ENCODE results near the gene AKT1S1.

The AKT1S1 gene

DNA sequence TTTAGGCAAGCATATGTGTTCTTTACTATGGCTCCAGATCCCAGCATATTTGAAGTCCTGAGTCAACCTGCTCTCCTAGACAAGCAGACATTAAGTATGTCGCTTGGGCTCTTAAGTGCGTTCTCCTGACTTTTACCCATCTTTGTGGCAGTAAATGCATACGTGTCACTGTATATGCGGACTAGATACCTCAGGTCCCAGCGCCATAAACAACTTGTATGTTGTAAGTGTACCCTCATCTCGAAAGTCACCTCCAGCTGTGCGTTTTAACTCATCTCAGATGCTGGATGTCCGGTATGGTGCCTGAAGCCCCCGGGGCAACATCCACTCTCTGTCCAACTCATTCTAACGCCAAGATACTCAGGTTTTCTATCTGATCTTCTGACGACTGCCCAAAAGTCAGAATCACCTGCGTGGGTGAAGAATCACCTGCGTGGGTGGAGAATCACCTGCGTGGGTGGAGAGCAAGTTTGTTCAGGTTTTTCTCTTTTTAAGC, 24.5 kb downstream of the AKT1S1 start:
- DNase-seq, result no peak

DNA sequence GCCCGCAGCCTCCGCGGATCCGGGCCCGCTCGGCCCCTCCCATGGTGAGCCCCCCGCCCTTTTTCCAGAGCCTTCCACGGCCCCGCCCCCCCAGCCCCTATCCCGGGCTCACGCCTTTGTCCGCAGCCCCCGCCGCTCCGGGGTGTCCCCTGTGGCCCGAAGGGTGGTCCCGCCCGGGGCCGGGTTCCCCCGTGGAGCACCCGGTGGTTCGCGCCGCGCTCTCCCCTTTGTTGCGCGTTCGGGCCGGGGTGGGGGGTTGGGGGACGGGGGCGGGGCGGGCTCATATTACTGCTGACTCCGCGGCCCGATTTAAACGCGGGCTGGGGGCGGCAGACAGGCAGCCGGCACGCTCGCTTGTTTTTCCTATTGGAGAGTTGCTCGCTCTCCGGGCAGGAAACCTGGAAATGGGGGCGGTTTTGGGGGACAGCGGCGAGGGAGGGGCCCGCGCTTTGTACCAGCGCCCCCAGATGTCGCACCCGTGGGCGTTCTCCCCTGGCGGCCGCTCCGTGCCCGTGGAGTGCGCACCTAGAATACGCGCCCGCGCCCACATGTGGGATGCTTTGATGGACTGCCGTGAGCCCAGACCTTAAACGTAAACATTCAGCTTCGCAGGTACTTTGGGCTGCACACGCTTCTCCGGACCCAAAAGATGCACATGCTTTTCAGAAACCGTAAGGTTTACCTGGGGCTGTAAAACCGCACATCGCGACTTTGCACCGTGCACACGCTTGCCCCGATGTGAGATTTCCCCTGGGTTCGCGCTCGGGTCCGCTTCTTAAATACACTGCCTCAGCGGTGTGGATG, 25.5 kb downstream of the AKT1S1 start:
- peak; percentile 73 for DNase-seq

DNA sequence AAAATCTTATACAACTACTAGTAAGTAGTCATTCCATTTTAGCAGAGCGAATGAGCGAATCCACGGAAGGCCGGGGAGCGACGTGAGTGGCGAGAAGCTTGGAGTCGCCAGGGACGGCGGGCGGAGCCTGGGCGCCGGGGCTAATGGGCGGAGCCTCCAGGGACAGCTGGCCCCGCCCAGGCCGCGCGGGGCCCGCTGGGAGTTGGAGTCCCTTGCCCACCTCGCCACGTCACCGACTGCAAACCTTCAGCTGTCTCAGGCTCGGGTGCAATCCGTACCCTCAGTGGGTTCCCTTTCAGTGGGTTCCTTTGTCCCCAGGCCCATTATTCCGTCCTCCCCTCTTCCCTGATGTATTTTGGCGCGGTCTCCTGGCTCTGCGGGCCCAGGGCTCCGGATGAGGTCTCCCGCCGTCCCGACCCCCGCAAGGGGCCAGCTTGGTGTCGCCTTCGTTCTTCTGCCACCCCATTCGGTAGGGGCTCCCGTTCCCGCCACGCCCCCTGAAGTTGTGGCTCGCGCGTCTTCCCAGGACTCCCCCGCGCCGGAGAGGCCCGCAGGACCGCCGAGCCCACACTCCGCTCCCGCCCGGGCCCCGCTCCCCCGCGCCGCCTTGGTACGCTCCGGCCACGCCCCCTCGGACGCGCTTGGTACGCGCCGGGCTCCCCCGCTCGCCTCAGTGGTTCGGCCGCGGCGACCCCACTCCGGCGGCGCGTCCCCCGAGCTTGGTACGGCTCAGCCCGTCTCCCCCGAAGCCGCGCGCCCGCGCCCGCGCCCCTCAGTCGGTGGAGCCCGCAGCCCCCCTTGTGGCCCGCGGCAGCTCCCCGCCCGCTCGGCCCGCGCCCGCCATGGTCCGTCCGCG, 26.4 kb downstream of the AKT1S1 start, which contains the start of gene PTOV1:
Gene PTOV1 (plus strand): TSS at position 673 of the 856 bp plus-strand sequence.
- DNase-seq, result peak; percentile 95

DNA sequence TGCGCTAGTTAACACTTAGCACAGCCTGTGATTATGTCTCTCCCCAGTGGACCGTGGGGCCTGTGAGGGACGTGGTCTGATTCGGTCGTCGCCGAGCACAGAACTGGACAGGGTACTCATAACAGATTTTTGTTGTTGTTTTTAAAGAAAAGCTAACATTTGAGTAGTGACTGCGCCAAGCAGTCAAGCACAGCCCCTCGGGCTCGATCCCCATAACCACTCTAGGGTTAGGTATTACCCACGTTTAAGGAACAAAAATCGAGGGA, 27.0 kb downstream of the AKT1S1 start:
- DNase-seq, result no peak

DNA sequence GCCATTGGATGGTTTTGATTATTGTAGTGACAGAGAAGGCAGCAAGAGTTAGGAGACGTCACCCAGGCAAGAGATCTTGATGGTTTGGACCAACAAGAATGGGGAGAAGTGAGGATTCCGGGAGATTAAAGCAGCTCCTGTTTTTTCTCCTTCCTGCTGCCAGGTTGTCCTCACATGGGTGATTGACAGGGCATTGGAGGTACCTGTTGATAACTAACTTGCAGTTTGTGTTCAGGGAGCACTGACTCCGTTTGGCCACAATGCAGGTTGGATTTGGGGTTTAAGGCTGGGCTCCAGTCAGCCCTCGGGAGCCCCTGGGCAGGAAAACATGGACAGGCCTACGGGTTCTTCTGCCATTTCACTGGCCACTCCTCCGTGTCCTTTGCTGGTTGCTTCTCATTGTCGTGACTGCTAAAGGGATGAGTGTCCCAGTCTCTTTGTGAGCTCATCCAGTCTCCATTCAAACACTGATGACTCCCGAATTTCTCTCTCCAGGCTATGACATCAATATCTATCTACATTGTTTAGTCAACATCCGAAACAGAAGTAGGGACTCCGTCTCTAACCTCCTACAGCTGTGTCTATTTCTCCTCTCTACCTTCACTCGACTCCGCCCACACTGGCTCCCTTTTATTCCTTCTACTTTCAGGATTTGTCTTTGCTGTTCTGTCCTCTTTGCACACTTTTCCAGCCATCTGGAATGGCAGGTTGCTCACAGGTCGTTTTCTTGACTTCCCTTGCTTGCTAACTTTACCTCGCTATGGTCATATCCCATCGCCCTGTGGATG, 27.5 kb downstream of the AKT1S1 start:
- no peak for DNase-seq

DNA sequence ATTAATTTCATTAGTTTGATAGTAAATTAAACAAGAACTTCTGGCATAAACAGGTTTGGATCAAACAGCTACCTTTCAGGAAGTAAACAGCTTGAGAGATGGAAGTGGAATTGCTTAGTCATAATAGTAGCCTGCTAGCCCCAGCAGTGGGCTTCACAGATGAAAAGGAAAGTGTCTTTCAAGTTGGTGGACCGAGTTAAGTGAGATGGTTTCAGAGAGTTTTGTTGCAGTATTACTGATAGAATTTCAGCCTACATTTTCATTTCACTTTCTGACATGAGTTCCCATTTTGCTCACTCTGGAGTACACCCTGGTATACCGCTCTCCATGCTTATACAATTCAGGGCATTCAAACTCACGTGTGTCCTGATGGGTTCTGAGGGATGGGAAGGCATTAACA, 28.2 kb downstream of the AKT1S1 start:
- DNase-seq, result no peak

DNA sequence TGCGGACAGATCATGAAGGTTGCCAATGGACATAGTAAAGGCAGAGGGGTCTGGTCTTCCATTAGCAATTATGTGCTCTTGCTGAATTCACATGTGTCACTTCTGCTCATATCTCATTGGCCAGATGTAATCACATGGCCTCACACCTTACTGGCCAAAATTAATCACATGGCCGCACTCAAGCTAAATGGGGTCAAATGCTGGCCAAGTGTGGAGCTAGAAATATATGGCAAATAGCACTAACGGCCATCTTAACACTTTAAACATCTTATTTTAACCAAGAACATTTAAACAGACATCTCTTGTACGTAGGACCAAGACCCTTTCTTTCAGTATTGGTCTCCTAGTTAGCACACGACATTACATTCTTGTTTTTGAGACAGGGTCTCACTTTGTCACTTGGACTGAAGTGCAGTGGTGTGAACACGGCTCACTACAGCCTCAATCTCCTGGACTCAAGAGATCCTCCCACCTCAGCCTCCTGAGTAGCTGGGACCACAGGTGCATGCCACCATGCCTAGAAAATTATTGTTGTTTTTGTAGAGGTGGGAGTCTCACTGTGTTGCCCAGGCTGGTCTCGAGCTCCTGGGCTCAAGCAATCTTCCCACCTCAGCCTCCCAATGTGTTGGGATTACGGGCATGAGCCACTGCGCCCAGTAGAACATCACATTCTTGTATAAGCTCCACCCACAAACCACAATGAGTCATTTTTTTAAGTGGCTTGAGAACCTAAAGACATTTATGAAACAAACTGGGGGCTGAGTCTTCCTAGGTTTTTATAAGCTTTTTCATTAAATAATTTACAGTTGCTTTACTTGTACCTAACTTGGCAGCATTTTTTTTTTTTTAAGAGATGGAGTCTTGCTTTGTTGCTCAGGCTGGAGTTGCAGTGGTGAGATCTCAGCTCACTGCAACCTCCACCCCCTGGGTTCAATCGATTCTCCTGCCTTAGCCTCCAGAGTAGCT, 29.1 kb downstream of the AKT1S1 start:
- DNase-seq, result no peak

DNA sequence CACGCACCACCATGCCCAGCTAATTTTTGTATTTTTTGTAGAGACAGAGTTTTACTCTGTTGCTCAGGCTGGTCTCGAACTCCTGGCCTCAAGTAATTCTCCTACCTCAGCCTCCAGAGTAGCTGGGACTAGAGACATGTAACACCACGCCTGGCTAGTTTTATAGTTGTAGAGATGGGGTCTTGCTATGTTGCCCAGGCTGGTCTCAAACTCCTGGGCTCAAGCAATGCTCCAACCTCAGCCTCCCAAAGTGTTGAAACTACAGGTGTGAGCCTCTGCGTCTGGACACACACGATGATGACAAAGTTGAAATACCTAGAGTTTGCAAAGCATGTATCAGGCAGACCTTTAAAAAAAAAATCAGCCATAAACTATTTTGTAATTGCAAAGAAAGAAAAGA, 30.7 kb downstream of the AKT1S1 start:
- no peak for DNase-seq

DNA sequence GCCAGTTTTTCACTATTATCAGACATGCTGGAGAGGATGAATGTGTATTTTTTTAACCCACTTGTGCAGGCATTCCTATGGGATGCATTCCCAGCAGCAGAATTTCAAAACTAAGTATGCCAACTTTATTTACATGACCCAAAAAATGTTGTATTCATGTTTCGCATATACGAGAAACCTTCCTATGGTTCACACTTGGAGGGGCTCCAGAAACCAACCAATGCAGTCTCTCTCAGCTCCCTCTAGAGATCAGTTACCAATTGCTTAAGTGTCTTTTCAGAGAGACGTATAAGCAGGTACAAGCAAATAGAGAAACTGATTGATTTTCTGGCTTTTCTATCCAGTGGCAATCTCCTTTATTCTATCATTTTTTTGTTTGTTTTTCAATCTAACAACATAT, 31.7 kb downstream of the AKT1S1 start:
- no peak for DNase-seq

DNA sequence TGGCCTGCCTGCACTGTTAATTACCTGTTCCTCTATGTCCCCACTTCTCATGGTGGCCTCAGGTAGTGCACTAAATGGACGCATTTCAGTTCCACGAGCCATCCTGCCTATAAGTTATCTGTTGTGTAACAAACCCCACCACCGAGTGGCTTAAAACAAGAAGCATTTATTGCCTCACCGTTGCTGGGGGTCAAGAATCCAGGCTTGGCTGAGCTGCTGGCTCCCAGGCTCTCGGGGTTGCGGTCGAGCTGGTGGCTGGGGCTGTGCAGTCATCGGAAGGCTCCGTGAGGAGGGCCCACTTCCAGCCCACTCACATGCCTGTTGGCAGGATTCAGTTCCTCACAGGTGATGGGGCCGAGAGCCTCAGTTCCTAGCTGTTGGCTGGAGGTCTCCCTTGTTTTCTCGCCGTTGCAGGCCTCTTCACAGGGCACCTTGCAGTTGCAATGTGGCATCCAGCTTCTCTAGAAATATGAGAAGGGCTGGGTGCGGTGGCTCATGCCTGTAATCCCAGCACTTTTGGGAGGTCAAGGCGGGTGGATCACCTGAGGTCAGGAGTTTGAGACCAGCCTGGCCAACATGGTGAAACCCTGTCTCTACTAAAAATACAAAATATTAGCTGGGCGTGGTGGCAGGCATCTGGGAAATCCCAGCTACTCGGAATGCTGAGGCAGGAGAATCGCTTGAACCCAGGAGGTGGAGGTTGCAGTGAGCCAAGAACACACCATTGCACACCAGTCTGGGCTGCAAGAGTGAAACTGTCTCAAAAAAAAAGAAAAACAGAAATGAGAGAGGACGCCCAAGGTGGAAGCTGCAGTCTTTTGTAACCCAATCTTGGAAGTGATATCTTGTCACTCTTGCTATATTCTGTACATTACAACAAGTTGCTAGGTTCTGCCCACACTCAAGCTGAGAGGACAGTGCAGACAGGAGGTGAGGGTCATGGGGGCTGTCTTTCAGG, 32.7 kb downstream of the AKT1S1 start:
- DNase-seq, result peak; percentile 57

DNA sequence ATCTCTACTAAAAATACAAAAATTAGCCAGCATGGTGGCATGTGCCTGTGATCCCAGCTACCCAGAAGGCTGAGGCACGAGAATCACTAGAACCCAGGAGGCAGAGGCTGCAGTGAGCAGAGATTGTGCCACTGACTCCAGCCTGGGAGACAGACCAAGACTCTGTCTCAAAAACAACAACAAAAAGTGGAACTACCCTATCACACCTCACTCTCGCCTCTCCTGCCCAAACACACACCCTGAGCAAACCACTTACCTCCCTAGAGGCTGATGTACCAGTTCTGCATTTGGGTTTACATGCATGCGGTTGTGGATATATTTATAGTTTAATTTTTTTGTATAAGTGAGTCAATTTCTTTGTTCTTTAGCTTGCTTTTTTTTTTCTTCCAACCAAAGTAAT, 33.9 kb downstream of the AKT1S1 start:
- no peak for DNase-seq

DNA sequence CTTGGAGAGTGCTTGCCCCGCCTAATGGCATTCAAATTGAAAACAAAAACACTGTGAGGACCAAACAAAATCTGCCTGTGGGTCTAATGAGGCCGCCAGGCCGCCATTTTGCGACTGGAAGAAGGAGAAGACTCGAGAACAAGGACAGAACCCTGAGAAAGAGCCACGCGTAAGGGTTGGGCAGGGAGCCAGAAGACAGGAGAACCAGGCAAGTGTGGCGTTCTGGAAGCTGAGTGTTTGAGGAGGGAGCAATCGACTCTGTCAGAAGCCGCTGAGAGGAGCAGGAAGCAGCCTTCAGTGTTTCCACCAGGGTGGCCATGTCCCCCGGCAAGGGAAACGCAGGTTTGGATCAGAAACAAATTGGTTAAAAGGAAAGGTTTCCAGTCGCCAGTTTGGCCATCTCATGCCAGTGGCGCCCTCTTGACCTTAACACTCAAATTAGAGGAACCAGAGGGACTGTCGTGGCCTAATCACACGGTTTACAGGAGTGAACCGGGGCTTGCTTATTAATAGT, 36.4 kb downstream of the AKT1S1 start:
- no peak for DNase-seq

DNA sequence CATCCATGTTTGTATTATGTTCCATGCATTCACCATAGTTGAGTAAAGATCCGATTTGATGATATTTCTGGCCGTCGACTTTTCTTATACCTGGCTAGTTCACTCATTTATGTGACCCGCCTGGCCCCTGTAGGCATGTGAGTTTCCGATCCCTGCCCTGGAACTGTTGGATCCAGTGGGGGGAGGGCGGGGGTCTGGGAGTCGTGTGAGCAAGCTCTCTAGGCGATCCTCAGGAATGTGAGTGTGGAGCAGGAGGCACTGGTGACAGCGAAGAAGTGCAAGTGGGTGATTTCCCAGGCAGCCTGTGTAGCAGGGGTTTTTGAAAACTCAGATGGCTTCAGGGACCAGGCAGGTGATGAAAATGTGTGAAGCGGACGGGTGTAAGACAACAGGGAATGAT, 36.8 kb downstream of the AKT1S1 start:
- DNase-seq, result no peak

DNA sequence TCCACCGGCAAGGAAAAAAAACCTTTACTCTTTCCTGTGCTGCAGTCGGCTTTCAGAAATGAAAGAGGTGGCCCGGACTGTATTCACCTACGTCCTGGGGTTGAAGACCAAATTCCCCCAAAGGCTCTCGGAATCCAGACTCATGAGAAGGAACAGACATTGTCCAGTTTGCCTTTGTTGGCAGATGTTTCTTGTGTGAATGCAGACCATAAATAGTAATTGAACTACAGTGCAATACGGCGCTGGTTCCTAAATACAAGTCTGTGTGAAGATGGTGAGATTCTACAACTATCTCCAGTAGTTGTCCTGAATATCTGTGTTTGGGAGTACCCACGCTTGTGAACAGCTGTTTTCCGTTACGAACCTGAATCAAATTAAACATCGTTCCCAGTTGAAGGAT, 37.4 kb downstream of the AKT1S1 start:
- DNase-seq, result no peak

DNA sequence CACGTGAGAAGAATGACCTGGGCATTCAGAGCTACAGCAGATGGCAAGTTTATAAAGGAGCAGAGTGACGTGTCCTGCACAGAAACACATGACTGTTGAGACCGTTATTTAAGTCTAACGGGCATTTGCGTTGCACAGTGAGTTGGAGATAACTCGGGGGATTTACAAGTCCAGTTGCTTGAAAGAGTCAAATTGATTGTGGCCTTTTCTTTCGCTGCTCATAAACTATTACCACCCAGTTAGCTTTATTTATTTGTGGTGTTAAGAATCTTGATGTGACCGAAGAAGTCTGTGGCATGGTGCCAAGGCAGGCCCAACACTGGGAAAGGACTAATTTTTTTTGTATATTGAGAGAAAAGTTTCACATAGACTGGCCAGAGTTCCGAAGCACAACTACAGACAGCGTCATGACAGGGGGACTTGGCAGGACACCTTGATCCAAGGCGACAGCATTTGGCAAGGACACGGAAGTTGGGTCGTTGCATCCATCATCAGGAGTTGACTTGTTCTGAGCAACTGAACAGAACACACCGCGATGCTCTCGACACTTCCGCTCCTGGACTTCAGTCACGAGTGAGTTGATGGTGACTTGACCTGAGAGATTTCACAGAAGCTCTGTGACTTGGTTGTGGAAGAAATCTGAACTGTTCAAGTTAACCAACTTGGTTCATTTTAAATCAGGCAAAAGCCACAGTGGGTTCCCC, 38.1 kb downstream of the AKT1S1 start:
- no peak for DNase-seq

DNA sequence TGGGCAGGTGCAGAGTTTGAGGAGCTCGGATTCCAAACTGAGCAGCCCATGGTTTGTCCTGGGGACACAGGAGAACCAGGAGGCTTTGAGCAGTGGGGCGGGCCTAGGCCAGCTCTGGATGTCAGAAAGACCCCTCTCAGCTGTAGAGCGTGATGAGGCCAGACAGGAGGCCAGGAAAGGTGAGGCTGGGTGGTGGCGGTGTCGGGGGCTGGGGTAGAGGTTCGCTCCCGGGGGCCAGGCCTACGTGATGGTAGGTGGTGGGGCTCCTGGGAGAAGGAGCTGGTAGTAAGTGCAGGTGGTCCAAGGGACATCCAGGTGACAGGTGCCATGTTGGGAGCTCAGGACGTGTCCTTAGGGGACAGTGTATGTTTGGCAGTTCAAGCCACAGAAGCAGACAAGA, 39.7 kb downstream of the AKT1S1 start:
- no peak for DNase-seq

DNA sequence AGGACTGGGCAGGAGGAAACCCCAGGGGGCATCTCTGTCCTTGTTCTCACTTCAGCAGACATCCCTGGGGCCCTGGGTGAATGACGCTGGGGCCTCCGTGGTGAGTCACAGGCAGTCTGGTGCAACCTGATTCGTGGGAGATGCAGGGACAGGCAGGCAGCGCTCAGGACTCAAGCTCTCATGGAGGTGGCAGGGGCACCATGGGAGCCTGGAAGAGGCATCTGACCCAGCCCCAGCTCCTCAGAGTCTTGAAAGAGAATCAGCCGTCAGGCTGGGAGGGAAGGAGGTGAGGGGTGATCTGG, 40.2 kb downstream of the AKT1S1 start:
- no peak for DNase-seq

DNA sequence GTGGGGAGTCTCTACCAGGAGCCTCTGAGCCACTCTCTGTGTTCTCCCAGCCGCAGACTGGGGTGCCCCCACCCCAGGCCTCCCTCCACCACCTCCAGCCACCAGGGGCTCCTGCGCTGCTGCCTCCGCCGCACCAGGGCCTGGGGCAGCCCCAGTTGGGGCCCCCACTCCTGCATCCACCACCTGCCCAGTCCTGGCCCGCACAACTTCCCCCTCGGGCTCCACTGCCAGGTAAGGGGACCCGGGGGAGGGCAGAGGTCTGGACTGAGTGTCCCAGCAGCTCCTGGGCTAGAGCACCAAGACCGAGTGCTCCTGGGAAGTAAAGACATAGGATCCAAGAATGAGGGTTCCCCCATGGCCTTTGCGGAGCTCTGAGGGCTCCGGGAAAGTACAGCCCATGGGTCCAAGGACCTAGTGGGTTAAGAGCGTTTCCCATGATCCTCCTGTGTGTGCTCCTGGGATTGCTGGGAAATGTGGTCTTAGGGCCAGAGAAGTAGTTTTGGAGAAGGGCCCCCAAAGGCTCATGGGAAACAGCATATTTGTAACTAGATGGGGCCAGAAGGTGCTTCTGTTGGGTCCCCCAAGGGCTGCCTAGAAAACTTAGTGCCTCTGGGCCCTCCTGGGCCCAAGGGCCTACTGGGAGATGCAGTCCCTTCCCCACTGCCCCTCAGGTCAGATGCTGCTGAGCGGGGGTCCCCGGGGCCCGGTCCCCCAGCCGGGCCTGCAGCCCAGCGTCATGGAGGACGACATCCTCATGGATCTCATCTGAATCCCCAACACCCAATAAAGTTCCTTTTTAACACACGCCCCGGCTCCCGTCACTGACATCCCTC, 40.8 kb downstream of the AKT1S1 start:
- DNase-seq, result no peak

DNA sequence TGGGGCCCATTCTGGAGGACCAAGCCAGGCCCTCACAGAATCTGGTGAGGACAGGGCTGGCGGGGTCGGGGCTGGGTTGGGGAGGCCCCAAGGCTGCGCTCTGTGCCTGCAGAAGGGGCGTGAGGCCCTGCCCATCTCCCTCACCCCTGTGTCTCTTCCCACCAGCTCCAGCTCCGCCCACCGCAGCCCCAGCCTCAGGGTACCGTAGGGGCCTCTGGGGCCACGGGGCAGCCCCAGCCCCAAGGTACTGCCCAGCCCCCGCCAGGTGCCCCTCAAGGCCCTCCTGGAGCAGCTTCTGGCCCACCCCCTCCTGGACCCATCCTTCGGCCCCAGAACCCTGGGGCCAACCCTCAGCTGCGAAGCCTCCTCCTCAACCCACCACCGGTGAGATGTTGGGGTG, 41.6 kb downstream of the AKT1S1 start:
- DNase-seq, result no peak

All from activated effector memory CD4-positive, alpha-beta T cell treated with anti-CD3 and anti-CD28 coated beads, Interleukin-2, amount 50 U/mL, for 16 hours (primary cell).